Dedifferentiated amniotic fluid mesenchymal stem cell (primary cell): ENCODE measurements around the gene UST.
"Not testable (repeated sequence)": the region's sequence is repeated elsewhere in the genome, so short reads cannot be mapped to it uniquely, and the experiment has no call there.

Experiments used
- DNase-seq: peaks from one replicate; pipeline ENCODE4 v3.0.0-alpha.2; 2016; ENCODE audit errors: extremely low spot score

UST gene

DNA sequence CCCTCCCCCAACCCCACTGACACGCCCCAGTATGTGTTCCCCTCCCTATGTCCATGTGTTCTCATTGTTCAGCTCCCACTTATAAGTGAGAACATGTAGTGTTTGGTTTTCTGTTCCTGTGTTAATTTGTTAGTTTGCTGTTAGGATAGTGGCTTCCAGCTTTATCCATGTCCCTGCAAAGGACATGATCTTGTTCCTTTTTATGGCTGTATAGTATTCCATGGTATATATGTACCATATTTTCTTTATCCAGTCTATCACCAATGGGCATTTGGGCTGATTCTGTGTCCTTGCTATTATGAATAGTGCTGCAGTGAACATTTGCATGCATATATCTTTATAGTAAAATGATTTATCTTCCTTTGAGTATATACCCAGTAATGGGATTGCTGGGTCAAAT, 259.4 kb downstream of the UST start:
- not testable (repeated sequence) for DNase-seq

DNA sequence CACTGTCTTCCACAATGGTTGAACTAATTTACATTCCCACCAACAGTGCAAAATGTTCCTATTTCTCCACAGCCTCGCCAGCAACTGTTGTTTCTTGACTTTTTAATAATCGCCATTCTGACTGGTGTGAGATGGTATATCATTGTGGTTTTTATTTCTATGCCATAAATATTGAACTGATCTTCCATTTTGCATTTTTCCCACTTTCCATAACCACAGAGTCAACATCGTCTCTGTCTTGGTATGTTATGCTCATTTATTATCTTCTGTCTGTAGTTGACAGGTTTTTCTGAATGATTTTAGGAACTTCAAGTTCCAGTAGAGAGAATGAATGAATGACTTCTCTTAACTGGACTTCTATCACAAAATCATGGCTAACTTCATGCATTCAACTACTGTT, 259.8 kb downstream of the UST start:
- DNase-seq = no peak

DNA sequence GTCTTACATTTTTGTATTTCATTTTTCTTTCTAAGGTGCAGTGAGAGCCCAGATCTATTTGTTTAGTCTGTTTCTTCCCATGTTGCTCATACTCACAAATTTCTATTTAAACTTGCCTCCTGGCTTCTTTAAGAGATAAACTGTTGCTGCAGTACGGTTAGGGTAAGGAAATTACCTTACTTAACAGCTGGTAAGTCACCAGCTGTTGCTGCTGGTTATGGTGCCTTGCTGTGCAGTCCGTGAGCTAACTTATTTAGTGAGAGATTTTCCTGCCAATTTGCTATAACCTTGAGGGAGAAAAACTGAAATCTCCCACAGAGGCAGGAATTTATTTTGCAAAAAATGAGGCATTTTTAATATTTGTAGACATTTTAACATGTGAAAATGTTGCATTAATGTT, 261.0 kb downstream of the UST start:
- no peak for DNase-seq

DNA sequence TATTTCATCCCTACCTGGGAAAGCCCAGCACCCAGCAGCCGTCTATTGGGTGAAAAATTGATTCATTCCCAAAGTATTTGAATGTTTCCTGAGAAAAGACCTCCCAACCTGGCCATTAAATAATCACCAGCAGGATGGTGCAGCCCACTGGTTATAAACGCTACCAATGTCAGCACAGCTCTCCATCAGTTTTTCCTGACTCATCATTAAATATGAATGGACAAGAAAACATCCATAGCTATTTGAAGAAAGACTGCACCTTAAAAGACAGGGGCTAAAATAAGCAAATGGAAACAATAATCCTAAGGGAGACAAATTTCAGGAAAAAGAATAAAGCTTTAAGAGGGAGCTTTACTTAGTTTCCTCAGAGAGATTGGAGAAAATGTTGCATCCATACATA, 261.9 kb downstream of the UST start:
- no peak for DNase-seq

DNA sequence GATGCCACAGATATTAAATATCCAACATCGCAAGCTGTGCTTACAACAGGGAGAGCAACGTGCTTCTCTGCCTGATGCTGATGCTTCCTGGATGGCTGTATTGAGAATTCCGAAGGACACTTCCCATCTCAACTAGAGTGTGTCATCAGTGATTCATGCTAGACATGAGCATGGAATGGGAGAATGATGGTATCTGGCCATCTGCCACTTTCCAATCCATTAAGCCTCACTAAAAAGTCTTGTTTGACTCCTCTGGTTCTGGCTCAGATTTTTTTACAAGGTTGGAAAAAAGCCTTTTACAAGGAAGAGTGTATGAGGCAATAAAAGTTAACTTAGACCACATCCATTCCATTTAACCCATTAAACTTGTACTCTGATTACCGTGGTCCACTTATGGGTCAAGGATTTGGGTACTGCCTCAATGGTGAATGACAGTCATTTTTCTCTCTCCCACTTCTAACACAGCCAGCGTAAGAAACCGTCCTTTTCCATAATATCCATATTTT, 265.3 kb downstream of the UST start:
- DNase-seq = peak; percentile 94

DNA sequence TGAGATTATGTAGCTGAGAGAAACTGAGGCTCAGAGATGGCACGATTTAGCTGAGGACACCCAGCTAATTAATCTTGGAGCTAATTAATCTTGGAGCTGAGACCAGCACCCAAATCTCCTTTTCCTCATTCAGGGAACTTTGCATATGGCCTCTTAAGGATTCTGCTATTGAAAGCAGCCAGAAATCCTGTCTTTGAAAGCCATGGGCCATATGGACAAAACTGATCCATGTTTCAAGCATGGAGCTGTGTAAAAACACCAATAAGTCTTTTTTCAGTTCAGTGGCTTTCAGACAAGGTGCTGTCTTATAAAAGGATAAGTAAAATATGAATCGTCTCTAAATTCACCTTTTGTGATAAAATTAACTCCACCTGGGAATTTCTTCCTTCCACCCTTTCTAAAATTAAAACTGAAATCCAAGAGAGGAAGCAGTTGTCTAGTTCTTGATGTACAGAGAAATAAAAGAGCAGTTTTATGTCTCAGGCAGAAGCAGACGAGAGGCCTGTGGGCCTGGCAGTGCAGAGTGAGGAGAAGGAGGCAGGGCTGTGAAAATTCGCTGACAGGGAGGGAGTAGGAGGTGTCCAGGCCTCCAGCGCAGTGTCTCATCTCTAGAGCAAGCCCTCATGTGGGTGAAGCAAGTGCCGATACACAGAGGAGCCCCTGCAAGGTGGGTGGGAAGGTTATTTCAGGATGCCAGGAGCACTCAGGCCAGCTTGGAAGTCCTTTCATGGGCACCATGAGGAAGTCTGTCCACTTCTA, 266.9 kb downstream of the UST start:
- DNase-seq = no peak

DNA sequence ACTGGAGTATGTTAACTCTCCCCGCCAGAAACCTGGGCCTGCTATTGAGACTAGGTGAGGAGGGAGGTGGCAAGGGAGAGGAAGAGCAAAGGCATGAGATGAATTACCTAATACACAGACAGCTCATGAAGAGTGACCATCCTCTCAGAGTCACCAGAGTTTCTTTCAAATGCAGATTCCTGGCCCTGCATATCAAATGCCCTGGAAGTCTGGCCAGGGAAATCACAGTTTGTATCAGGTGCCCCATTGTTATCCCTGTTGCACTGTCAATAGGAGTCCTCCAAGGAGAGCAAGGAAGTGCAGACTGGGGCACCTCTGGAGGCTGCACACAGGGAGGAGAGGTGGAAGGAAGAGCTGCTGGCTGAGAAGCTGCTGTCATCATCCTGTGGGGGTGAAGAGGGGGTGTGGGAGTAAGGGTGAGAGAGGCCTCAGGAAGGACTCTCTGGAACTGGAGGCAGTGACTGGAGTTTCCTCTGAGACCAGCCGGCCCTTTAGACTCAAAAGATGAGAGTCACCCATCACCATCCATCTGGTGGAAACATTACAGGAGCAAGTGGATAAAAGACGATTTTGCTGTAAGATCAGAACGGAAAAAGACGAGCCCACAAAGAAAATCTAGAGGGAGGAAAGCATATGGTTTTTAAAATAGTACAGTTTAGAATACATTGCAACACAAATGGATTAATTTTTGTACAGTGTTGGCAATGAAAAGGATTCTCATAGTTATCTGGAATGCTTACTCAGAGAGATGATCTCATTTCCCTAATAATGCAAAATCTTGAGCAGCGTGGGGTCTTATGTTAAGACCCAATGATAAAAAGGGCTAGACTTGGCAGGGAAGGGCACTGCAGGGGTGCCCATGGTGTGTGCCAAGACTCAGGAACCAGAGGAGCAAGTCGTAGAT, 268.1 kb downstream of the UST start:
- no peak for DNase-seq

DNA sequence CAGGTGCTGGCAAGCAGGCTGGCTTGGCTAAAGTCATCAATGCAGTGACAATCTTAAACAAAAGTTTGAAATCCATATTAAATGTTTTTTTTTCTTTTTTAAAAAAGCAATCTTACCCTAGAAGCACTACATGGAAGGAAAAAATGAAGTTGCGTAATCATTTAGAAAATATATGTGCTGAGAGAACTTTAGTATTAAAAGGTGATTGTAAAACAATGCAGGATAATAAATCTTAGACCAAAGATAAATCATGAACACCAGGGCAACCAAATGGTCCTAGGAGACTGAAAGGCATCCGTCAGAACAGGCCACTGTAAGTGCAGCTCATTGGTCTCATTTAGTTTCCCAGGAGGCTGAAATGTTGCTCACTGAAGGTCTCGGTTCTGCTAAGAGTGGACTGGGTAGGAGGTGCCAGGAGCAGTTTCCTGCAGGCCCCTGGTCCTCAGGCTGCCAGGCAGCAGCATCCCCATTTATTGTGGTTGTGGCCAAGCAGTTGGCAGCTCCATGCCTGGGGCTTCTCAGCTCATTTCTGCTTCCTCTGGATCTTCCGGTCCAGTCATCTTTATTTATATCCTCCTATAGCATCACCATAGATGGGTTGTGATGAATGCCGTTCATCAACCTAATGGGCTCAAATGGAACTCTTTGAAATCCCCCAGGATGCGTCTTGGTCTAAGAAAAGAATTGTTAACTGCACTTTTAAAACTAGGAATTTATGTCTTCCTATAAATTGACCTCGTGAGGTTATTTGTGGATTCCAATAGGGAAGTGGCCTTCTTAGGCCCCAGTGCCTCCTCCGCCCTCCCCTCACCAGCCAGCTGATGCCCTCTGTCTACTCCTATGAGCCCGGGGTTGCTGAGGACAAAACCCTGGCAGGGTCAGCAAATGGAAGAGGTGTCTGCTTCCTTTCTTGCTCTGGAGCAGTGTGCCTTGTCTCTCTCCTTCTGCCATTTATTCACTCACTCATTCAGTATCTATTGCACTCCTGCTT, 269.0 kb downstream of the UST start:
- no peak for DNase-seq

DNA sequence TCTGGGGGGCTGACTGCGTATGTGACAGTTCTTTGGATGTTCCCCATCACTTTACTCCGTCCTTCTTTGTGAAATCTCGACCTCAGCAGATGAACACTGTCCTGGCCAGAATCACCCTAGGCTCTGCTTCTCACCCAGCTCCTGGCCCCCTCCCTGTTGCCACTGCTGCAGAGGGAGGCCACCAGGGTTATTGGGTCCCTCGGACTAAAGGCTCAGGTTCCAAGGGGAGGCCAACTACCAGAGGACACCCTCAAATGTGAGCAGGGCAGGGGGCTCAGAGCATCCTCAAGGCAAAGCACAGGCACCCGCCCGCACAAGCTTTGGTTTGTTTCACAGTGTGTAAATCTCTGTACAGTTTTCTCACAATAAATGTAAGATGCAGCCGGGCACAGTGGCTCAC, 269.9 kb downstream of the UST start:
- DNase-seq = no peak

DNA sequence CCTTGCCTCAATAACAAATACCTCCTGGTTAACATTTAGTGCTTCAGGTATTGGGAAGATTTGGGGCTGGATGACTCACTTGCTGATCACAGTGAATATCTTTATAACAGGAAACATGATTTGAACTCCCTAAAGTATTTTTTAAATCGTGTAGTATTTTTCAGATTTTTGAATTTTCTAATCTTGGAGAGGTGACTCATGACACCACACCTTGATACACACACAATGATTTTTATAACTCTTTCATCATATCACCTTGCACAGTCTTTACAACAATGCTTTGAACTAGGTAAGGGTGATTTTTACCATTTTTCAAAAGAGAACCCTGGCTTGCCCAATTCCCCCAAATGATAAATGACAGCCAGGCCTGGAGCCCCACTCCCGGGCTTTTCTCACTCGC, 273.5 kb downstream of the UST start:
- no peak for DNase-seq

DNA sequence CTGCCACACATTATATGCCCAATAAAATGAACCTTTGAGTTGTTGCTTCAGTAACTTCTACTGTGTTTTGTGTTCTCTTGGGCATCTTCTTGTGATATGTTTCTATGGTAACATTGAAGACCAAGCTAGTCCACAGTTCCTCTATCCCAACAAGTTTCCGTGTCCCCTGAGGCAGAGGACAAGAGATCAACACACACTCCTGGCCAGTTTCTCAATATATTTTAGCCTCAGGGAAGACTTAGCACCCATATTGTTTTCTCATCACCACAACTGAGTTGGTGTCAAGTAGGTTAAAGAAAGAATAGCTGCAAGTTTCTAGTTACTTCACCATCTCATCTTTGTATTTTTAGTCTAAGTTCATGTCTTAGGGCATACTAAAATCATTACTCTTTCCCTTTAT, 277.5 kb downstream of the UST start:
- DNase-seq = no peak

DNA sequence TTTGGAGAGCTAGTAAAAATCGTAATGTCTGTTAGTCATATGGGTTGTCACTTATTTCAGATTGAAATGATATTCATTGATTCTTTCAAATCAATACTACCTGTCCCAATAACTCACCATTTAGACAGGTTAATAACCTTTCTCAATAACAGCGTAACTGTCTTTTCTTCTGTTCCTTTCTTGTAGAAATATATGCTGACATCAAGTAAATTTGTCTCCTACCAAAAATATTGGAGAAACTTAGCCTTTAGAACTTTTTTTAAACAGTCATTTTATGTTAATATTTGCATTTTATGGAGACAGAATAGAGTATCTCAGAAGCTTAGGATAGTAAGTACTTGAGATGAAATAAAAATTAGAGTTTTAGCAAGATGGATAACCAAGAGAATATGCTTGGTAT, 278.2 kb downstream of the UST start:
- no peak for DNase-seq

DNA sequence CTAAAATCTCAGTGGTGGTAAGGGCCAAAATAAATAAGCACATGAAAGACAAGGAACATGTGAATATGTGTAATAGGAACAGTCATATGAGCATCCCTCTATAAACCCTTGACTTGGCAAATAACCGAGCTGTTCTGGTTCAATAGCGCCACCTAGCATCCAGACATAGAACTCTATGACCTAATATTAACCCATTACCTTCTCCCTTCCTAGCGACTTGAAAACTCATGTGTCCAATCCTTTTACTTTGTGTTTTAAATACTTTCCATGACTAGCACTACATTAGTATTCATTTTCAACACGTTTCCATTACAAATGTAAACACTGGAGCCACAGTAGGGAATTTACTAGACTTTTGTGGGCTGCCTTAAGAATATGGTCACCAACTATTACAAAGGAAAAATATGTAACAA, 279.7 kb downstream of the UST start:
- DNase-seq = peak; percentile 66

DNA sequence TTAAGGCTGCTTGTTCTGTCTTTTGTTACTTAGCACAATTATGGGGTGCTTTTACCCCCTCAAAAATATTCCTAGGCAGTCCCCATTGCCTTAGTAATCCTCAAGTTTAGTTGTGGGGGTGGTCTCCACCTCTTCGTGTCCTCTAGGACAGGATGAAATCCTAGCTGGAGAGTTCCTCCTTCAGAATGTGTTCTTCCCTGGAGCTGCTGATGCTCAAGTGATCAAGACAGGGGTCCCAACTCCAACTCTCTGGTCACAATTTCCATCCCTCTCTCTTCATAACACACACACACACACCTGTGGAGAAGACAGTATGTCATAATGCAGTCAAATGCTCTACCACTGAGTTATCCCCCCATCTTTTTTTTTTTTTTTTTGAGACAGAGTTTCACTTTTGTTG, 280.7 kb downstream of the UST start:
- no peak for DNase-seq

DNA sequence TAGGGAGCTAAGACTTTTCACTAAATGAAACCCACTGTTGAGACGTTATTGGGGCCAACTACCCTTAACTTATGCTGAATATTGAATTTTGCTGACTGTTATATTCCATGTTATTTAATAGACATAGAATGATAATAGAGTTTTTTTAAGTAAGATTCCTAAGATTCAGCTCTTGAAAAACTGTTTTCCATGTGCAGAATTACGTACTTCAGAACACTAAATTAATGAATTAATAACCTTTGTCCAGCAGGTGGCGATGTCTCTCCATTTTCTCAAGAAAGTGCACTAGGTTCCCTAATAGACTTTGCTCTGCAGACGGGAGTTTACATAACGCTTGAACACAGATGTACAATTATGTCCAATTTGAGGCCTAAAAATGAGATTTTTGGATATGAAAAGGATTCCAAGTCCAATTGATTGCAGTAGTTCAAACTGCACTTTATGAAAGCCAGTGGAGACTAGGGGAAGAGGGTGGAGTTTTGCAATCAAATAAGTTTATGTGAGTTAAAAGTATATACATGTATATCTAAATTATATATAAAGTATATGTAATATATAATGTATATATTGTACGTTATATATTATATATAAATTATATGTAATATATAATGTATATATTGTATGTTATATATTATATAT, 282.1 kb downstream of the UST start:
- peak; percentile 97 for DNase-seq

DNA sequence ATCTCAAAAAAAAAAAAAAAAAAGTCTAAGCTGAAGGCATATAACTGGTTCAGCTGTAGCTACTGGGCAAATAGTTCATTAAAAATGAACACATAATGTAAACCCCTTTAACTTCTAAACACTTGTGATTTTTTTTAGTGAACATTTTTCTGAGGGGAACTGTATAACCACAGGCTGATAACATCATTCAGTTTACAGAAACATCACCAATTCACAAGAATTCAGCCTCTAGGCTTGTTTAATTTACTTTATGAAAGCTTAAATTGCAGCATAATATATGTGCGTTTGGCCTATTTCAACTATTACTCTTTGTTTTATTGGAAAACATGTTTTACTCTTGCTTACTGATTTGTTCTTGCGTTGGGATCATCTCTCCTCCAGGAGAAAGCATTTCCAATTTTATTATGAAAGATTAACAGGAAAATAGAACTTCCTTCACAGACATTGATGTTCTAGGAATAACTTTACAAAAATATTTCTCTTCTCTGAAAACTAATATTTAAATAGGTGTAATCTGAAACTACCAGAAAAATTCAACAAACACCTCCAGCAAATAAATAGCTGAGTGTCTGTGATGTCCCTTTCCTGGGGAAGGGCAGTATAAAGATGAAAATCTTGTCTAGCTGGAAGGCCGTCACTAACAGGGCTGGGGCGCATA, 284.5 kb downstream of the UST start:
- no peak for DNase-seq

DNA sequence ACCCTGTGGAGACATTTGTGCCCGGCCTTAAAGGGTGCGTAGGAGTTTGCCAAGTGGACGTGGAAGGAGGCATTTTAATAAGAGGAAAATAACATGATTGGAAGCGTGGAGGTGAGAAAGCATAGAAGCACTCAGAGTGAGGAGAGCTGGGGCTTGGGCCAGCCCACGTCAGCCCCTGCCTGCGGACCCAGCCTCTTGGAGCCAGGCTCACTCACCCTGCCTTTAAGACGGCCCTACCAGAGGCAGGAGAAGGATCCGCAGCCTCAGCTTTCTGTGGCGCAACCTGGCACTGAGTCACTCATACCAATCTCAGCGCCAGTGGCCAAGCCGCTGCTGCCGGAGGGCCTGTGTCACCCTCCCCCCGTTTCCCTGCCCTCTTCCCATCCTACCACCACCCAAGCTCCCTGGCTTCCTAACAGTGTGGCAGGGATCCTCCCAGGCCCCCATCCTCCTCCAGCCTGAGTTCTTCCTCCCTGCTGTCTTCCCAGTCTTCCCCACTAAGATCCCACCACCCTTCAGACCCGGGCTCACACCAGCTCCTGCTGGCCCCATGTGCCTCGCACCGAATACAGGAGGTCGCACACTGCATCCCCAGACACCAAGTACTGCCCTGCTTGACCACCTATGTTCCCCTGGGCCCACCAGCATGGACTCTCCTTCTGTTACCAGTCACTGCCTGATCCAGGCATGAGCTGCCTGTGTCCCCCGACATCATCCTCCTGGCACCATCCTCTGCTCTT, 285.2 kb downstream of the UST start:
- DNase-seq = no peak

DNA sequence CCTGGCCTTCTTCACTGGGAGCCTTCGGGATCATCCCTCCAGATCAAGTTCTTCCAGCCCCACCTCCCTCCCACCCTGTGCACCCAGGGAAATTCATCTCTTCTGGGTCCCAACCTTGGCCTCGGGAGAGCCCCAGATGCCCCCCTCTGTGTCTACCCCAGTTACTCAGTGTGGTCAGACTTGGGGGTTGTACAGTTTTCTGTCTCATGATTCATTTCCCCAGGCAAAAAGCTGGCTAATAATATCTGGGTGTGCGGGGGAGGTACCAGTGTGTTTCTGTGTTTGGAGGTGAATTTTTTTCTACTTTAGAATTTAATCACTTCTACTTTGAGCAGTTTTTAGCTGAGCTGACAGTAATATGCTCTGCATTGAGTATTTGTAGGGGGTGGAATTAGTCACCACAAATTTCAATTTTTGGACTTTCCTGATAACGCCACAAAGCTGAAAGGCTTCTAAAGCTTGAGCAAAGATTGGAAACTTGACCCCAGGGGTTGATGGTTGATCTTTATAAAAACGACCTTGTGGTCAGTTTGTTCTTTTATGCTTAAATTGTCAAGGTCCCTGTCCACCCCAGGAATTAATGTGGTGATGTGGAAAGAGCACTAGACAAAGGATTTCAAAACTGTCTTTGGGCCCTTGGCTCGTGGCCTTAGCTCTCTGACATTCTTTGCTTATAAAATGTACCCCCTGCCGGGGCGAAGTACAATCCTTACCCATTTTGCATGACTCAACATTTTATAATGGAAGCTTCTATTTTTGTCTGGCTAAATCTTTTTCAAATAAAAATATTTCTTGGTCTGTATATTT, 286.0 kb downstream of the UST start:
- DNase-seq = peak; percentile 53

DNA sequence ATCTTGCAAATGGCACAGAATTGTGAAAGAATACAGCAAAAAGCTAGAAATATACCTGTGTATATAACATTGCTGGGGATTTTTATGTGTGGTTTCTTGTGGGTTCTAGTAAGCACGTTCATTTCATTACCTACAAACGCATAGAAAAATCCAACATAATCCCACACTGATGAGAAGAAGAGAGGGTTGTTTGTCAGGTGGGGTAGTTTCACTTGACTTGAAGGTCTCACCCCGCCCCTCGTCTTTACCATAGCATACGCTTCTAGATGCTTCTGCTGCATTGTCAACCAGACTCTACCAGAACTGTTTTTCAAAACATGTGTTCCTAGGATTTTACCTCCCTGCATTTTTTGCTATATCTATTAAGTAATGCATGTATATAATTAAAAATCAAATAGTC, 286.6 kb downstream of the UST start:
- no peak for DNase-seq
